Ishikawa (cell line): ENCODE results near the gene SLC25A47.

Experiments
- CEBPB ChIP-seq: IDR thresholded peaks from 2 replicates; pipeline ENCODE4 v1.6.1; 2012
- CREB1 ChIP-seq: IDR thresholded peaks from 2 replicates; pipeline ENCODE4 v1.6.1; 2012; ENCODE audit warnings: low read depth
- EGR1 ChIP-seq: IDR thresholded peaks from 2 replicates; pipeline ENCODE4 v1.6.1; 2012
- EP300 ChIP-seq: IDR thresholded peaks from 2 replicates; pipeline ENCODE4 v1.6.1; 2012; ENCODE audit warnings: borderline replicate concordance
- FOXM1 ChIP-seq: IDR thresholded peaks from 2 replicates; pipeline ENCODE4 v1.6.1; 2012; ENCODE audit warnings: low read depth, borderline replicate concordance
- MAX ChIP-seq: IDR thresholded peaks from 2 replicates; pipeline ENCODE4 v1.6.1; 2012
- NFIC ChIP-seq: IDR thresholded peaks from 2 replicates; pipeline ENCODE4 v1.6.1; 2012
- RAD21 ChIP-seq: IDR thresholded peaks from 2 replicates; pipeline ENCODE4 v1.6.1; 2012; ENCODE audit warnings: low read depth
- REST ChIP-seq: IDR thresholded peaks from 2 replicates; pipeline ENCODE4 v1.6.1; 2012; ENCODE audit warnings: low read depth, mild to moderate bottlenecking
- TAF1 ChIP-seq: IDR thresholded peaks from 2 replicates; pipeline ENCODE4 v1.6.1; 2012; ENCODE audit warnings: low read depth, mild to moderate bottlenecking
- TCF12 ChIP-seq: IDR thresholded peaks from 2 replicates; pipeline ENCODE4 v1.6.1; 2012; ENCODE audit warnings: low read depth
- TEAD4 ChIP-seq: IDR thresholded peaks from 2 replicates; pipeline ENCODE4 v1.6.1; 2012
- USF1 ChIP-seq: IDR thresholded peaks from 2 replicates; pipeline ENCODE4 v1.6.1; 2012
- YY1 ChIP-seq: IDR thresholded peaks from 2 replicates; pipeline ENCODE4 v1.6.1; 2012; ENCODE audit warnings: low read depth
- ZBTB7A ChIP-seq: IDR thresholded peaks from 2 replicates; pipeline ENCODE4 v1.6.1; 2012; ENCODE audit warnings: low read depth

The SLC25A47 gene

GRCh38 chr14:100348784-100349685 lies 25.9 kb downstream of the SLC25A47 start:
- TF ChIP-seq MAX (no peak), RAD21 (no peak), USF1 (no peak), TAF1 (no peak), TCF12 (no peak), REST (no peak), CREB1 (no peak), TEAD4 (no peak), FOXM1 (no peak), EP300 (no peak), YY1 (no peak), EGR1 (no peak)

GRCh38 chr14:100350276-100350926 lies 27.3 kb downstream of the SLC25A47 start:
- no peak for TF ChIP-seq EGR1
- no peak for TF ChIP-seq TEAD4
- no peak for TF ChIP-seq CREB1
- TF ChIP-seq FOXM1: no peak
- no peak for TF ChIP-seq TAF1
- TF ChIP-seq EP300: no peak
- TF ChIP-seq ZBTB7A: no peak
- TF ChIP-seq YY1: no peak
- no peak for TF ChIP-seq RAD21
- TF ChIP-seq NFIC: no peak
- TF ChIP-seq USF1: no peak

- TF ChIP-seq YY1 (no peak), USF1 (no peak), TAF1 (no peak), RAD21 (no peak), MAX (no peak), FOXM1 (no peak), TCF12 (no peak), EGR1 (no peak), TEAD4 (no peak), REST (no peak), EP300 (no peak)
These were observed 27.8 kb downstream of the SLC25A47 start for GRCh38 chr14:100350986-100351385.

GRCh38 chr14:100358396-100358795 lies 35.3 kb downstream of the SLC25A47 start:
- TF ChIP-seq RAD21 (no peak), EP300 (no peak), YY1 (no peak), USF1 (no peak), TCF12 (no peak), FOXM1 (no peak), TAF1 (no peak), MAX (no peak), ZBTB7A (no peak), EGR1 (no peak), NFIC (no peak), REST (no peak), CEBPB (no peak), TEAD4 (no peak), CREB1 (no peak)
